ENCODE measurements around the gene PINLYP.

DNA sequence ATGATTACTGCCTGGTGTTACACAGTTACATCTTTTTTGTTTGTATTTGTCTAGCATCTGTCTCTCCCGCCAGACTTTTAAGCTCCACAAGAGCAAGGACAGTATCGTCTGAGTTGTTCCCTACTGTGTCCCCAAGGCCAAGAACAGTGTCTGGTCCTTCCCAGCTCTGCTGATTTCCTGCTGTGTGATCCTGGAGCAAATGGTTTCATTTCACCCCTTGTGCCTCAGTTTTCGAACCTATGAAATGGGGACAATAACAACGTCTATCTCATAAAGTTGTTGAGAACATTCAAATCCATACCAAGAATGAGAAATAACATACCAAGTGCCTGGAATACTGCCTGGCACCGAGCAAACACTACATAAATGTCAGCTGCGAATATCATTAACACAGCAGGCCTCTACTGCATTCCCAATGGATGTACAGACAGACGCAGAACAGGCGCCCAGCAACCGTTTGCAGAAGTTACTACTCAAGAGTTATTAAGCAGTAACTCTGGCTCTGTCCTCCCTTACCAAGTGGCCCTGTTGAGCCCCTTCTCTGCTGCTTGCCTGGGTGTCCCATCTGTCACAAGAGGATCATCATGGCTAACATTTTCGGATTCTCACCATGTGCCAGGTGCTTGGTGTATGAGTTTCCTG is 11.7 kb upstream of the PINLYP start:
- no peak for TF ChIP-seq ZKSCAN1 (IDR thresholded peaks at IDR 0.05; ENCODE audit: low read length)
- TF ChIP-seq ASH2L (IDR thresholded peaks at IDR 0.05; ENCODE audit: insufficient read length, low read depth, low read length): no peak
- TF ChIP-seq REL (CRISPR knock-in tag; conservative IDR thresholded peaks at IDR 0.05): no peak
- no peak for TF ChIP-seq ADNP (CRISPR knock-in tag; IDR thresholded peaks at IDR 0.05)
- TF ChIP-seq, protein P1, sequence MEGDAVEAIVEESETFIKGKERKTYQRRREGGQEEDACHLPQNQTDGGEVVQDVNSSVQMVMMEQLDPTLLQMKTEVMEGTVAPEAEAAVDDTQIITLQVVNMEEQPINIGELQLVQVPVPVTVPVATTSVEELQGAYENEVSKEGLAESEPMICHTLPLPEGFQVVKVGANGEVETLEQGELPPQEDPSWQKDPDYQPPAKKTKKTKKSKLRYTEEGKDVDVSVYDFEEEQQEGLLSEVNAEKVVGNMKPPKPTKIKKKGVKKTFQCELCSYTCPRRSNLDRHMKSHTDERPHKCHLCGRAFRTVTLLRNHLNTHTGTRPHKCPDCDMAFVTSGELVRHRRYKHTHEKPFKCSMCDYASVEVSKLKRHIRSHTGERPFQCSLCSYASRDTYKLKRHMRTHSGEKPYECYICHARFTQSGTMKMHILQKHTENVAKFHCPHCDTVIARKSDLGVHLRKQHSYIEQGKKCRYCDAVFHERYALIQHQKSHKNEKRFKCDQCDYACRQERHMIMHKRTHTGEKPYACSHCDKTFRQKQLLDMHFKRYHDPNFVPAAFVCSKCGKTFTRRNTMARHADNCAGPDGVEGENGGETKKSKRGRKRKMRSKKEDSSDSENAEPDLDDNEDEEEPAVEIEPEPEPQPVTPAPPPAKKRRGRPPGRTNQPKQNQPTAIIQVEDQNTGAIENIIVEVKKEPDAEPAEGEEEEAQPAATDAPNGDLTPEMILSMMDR (CRISPR knock-in tag; IDR thresholded peaks at IDR 0.05): no peak
- TF ChIP-seq, protein P2, sequence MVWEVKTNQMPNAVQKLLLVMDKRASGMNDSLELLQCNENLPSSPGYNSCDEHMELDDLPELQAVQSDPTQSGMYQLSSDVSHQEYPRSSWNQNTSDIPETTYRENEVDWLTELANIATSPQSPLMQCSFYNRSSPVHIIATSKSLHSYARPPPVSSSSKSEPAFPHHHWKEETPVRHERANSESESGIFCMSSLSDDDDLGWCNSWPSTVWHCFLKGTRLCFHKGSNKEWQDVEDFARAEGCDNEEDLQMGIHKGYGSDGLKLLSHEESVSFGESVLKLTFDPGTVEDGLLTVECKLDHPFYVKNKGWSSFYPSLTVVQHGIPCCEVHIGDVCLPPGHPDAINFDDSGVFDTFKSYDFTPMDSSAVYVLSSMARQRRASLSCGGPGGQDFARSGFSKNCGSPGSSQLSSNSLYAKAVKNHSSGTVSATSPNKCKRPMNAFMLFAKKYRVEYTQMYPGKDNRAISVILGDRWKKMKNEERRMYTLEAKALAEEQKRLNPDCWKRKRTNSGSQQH (CRISPR knock-in tag; IDR thresholded peaks at IDR 0.05; ENCODE audit: low read depth): no peak
- TF ChIP-seq, protein P3, sequence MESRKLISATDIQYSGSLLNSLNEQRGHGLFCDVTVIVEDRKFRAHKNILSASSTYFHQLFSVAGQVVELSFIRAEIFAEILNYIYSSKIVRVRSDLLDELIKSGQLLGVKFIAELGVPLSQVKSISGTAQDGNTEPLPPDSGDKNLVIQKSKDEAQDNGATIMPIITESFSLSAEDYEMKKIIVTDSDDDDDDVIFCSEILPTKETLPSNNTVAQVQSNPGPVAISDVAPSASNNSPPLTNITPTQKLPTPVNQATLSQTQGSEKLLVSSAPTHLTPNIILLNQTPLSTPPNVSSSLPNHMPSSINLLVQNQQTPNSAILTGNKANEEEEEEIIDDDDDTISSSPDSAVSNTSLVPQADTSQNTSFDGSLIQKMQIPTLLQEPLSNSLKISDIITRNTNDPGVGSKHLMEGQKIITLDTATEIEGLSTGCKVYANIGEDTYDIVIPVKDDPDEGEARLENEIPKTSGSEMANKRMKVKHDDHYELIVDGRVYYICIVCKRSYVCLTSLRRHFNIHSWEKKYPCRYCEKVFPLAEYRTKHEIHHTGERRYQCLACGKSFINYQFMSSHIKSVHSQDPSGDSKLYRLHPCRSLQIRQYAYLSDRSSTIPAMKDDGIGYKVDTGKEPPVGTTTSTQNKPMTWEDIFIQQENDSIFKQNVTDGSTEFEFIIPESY (CRISPR knock-in tag; IDR thresholded peaks at IDR 0.05): no peak
- TF ChIP-seq ZNF317 (CRISPR knock-in tag; IDR thresholded peaks at IDR 0.05): no peak

Measured in HepG2 (cell line).